K562 (cell line): ENCODE results near the gene SLMAP. TPM values are rescaled to one million over a fixed set of nuclear protein-coding genes. Genes with fewer than 3 reads are reported as not detected.

Experiments used
- BACH1 ChIP-seq: fragments of 200-800 bp; sonication (Bioruptor generic); IDR thresholded peaks from 2 replicates; pipeline ENCODE4 v1.6.1; 2016; ENCODE audit warnings: missing genetic modification characterization, missing compliant biosample characterization
- CBX1 ChIP-seq: sonication (generic); IDR thresholded peaks from 2 replicates; pipeline ENCODE4 v1.6.1; 2016; ENCODE audit warnings: antibody characterized with exemption, low read depth, mild to moderate bottlenecking
- CBX5 ChIP-seq: IDR thresholded peaks from 2 replicates; pipeline ENCODE4 v1.6.1; 2014; ENCODE audit warnings: low read depth, borderline replicate concordance
- FOSL1 ChIP-seq: fragments of 200-800 bp; sonication (Bioruptor generic); conservative IDR thresholded peaks from 2 replicates; pipeline ENCODE4 v1.6.1; 2016; ENCODE audit warnings: missing genetic modification characterization, missing compliant biosample characterization
- ILF3 ChIP-seq: fragments of 450-650 bp; IDR thresholded peaks from 2 replicates; pipeline ENCODE4 v1.6.1; 2018; ENCODE audit warnings: antibody characterized with exemption, mild to moderate bottlenecking, moderate library complexity, borderline replicate concordance
- MYC ChIP-seq, 2 experiments: fragments of 250-450 bp in 1 of 2; sonication (Bioruptor Pico) in 1 of 2; IDR thresholded peaks; 2 replicates each; pipeline versions ENCODE4 v1.5.1 to v1.6.1; 2012 to 2021; ENCODE audit warnings: low read depth in 2 of 2, borderline replicate concordance in 1 of 2, improper control_type of control experiment in 1 of 2, low read length in 1 of 2, mild to moderate bottlenecking in 1 of 2, moderate library complexity in 1 of 2
- NCOR1 ChIP-seq: fragments of 450-650 bp; IDR thresholded peaks from 2 replicates; pipeline ENCODE4 v1.6.1; 2016; ENCODE audit warnings: mild to moderate bottlenecking, moderate library complexity
- PPARD ChIP-seq: fragments of 250-450 bp; sonication (Bioruptor Pico); IDR thresholded peaks from 2 replicates; pipeline ENCODE4 v1.8.0; 2022; ENCODE audit warnings: inconsistent platforms, mild to moderate bottlenecking, moderate library complexity
- RBM34 ChIP-seq: fragments of 200-400 bp; formaldehyde crosslinking; IDR thresholded peaks from 2 replicates; pipeline ENCODE4 v1.6.1; 2018; ENCODE audit warnings: low read length, borderline replicate concordance; ENCODE audit not compliant: insufficient read depth
- SP1 ChIP-seq: sonication (generic); formaldehyde crosslinking; IDR thresholded peaks from 2 replicates; pipeline ENCODE4 v1.8.1; 2022; ENCODE audit warnings: mild to moderate bottlenecking, missing genetic modification reagents
- TEAD4 ChIP-seq, 2 experiments: sonication (generic) in 1 of 2; formaldehyde crosslinking in 1 of 2; IDR thresholded peaks; 2 replicates each; pipeline versions ENCODE4 v1.6.1 to v1.8.0; 2012 to 2022; ENCODE audit warnings: borderline replicate concordance in 1 of 2, inconsistent platforms in 1 of 2, low read length in 1 of 2, mild to moderate bottlenecking in 1 of 2, missing genetic modification reagents in 1 of 2
- TSC22D4 ChIP-seq: fragments of 450-650 bp; IDR thresholded peaks from 2 replicates; pipeline ENCODE4 v1.6.1; 2016; ENCODE audit warnings: missing genetic modification characterization, missing biosample characterization, control low read depth
- XRCC3 ChIP-seq: fragments of 450-650 bp; IDR thresholded peaks from 2 replicates; pipeline ENCODE4 v1.6.1; 2017; ENCODE audit warnings: mild to moderate bottlenecking, moderate library complexity
- ZBTB8A ChIP-seq: fragments of 450-650 bp; IDR thresholded peaks from 2 replicates; pipeline ENCODE4 v1.6.1; 2018; ENCODE audit warnings: mild to moderate bottlenecking, moderate library complexity; ENCODE audit not compliant: partially characterized antibody
- ZC3H4 ChIP-seq: sonication (generic); formaldehyde crosslinking; IDR thresholded peaks from 2 replicates; pipeline ENCODE4 v1.9.0; 2021; ENCODE audit warnings: missing genetic modification reagents, borderline replicate concordance
- ZNF696 ChIP-seq: fragments of 250-450 bp; sonication (Bioruptor Pico); conservative IDR thresholded peaks from 2 replicates; pipeline ENCODE4 v1.4.0; 2020; ENCODE audit warnings: mild to moderate bottlenecking, moderate library complexity
- polyA plus RNA-seq, 8 experiments: library from polyadenylated mRNA; depleted of rRNA in 4 of 8; stranded (reverse) in 5 of 8; unstranded in 3 of 8; fragments of >200 nt; fragmentation: Nextera tagmentation in 2 of 8; fragmentation: Illumina TruSeq in 1 of 8; extraction: Ambion mirVana in 2 of 8; extraction: Trizol in 1 of 8; gene quantifications; 2 replicates each; pipeline versions ENCODE4 v1.2.1 to v1.2.3, GENCODE V29; 2011 to 2014; ENCODE audit warnings: inconsistent platforms in 1 of 8, missing spikeins in 1 of 8
- total RNA-seq, 7 experiments: library from RNA; depleted of rRNA in 6 of 7; stranded (reverse); fragments of >200 nt in 6 of 7; fragmentation: Illumina TruSeq in 2 of 7; extraction: Trizol in 2 of 7; gene quantifications; 2 replicates each; pipeline versions ENCODE4 v1.2.1 to v1.2.3, GENCODE V29; 2011 to 2021; ENCODE audit warnings: low replicate concordance in 1 of 7
- TF ChIP-seq, protein P1 (sequence below): fragments of 200-800 bp; sonication (Bioruptor generic); IDR thresholded peaks from 2 replicates; pipeline ENCODE4 v1.6.1; 2016; ENCODE audit warnings: missing genetic modification characterization, missing compliant biosample characterization
- TF ChIP-seq, protein P2 (sequence below): fragments of 250-450 bp; sonication (Bioruptor Pico); IDR thresholded peaks from 2 replicates; pipeline ENCODE4 v1.5.1; 2021; ENCODE audit warnings: mild to moderate bottlenecking
- TF ChIP-seq, protein P3 (sequence below), 3 experiments: IDR thresholded peaks in 2 of 3; conservative IDR thresholded peaks in 1 of 3; 2 replicates each; pipeline ENCODE4 v1.5.1; 2011 to 2012; ENCODE audit warnings: low read length in 3 of 3, mild to moderate bottlenecking in 3 of 3, control low read depth in 2 of 3, improper control_type of control experiment in 1 of 3, inconsistent platforms in 1 of 3, low read depth in 1 of 3, mixed read lengths in 1 of 3, moderate library complexity in 1 of 3; ENCODE audit not compliant: insufficient read depth in 2 of 3

SLMAP gene
- total and polyA plus RNA-seq, 9 of the 15 experiments (the other 6 are each of a cell fraction or from before 2014, with no cell fraction given), result 12.1 to 50.7 (median 28.3) TPM

DNA sequence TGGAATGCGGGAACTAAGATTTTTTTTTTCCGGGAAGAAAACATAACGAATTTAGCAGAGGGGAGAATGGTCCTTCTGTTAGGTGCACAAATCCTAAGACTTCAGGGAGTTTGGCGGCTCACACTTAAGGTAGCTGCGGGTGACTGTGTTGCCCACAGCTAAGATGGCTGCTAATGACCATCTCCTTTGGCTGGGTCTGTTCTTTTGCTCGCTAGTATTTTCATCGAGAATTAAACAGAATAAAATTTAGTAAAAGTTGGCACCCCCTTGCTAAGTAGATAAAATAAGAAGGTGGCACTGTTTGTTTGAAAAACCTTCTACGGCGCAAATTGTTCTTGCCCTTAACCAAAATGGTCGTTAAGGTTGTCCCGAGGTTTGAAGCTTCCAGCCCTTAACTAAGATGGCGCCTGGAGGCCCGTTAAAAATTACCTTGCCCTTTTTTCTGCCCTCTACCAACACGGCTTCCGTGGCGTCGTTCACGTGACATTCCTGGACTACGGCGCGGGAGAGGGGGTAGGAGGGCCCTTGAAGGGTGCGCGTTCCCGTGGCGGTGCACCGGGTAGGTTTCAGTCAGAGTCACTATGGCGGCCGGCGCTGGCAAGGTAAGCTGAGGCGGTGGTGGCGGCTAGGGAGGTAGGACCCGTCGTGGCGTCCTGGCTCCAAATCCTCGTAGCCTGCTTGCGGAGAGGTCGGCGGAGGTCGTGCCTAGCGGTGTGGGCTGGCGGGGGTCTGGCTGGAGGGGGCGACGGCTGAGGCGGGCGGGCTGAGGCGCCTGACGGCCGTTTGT is at the start of gene SLMAP (continued):
- TF ChIP-seq CBX5, result no peak
- TF ChIP-seq, protein P1, sequence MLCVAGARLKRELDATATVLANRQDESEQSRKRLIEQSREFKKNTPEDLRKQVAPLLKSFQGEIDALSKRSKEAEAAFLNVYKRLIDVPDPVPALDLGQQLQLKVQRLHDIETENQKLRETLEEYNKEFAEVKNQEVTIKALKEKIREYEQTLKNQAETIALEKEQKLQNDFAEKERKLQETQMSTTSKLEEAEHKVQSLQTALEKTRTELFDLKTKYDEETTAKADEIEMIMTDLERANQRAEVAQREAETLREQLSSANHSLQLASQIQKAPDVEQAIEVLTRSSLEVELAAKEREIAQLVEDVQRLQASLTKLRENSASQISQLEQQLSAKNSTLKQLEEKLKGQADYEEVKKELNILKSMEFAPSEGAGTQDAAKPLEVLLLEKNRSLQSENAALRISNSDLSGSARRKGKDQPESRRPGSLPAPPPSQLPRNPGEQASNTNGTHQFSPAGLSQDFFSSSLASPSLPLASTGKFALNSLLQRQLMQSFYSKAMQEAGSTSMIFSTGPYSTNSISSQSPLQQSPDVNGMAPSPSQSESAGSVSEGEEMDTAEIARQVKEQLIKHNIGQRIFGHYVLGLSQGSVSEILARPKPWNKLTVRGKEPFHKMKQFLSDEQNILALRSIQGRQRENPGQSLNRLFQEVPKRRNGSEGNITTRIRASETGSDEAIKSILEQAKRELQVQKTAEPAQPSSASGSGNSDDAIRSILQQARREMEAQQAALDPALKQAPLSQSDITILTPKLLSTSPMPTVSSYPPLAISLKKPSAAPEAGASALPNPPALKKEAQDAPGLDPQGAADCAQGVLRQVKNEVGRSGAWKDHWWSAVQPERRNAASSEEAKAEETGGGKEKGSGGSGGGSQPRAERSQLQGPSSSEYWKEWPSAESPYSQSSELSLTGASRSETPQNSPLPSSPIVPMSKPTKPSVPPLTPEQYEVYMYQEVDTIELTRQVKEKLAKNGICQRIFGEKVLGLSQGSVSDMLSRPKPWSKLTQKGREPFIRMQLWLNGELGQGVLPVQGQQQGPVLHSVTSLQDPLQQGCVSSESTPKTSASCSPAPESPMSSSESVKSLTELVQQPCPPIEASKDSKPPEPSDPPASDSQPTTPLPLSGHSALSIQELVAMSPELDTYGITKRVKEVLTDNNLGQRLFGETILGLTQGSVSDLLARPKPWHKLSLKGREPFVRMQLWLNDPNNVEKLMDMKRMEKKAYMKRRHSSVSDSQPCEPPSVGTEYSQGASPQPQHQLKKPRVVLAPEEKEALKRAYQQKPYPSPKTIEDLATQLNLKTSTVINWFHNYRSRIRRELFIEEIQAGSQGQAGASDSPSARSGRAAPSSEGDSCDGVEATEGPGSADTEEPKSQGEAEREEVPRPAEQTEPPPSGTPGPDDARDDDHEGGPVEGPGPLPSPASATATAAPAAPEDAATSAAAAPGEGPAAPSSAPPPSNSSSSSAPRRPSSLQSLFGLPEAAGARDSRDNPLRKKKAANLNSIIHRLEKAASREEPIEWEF (CRISPR knock-in tag), result 0 out of 2 replicates have a peak, but pooled peaks have one; percentile 27
- TF ChIP-seq NCOR1, result no peak
- TF ChIP-seq TEAD4 (IDR thresholded peaks at IDR 0.05; ENCODE audit: low read length), result peak; percentile 44; the same call in 1 of the 2 replicates
- no peak for TF ChIP-seq TEAD4 (CRISPR knock-in tag; IDR thresholded peaks at IDR 0.05; ENCODE audit: borderline replicate concordance)
- TF ChIP-seq CBX1, result no peak
- no peak for TF ChIP-seq ZC3H4 (CRISPR knock-in tag)
- peak; percentile 56 for TF ChIP-seq SP1 (CRISPR knock-in tag)
- no peak for TF ChIP-seq RBM34
- TF ChIP-seq, protein P2, sequence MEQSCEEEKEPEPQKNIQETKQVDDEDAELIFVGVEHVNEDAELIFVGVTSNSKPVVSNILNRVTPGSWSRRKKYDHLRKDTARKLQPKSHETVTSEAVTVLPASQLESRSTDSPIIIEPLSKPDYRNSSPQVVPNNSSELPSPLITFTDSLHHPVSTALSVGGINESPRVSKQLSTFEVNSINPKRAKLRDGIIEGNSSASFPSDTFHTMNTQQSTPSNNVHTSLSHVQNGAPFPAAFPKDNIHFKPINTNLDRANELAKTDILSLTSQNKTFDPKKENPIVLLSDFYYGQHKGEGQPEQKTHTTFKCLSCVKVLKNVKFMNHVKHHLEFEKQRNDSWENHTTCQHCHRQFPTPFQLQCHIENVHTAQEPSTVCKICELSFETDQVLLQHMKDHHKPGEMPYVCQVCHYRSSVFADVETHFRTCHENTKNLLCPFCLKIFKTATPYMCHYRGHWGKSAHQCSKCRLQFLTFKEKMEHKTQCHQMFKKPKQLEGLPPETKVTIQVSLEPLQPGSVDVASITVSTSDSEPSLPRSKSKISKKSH (CRISPR knock-in tag), result no peak
- TF ChIP-seq FOSL1, result no peak
- TF ChIP-seq TSC22D4, result no peak
- peak; percentile 92 for TF ChIP-seq BACH1
- peak; percentile 65 for TF ChIP-seq MYC (IDR thresholded peaks at IDR 0.05; ENCODE audit: low read depth, low read length)
- no peak for TF ChIP-seq MYC (CRISPR knock-in tag; IDR thresholded peaks at IDR 0.05; ENCODE audit: borderline replicate concordance, low read depth)
- TF ChIP-seq PPARD (CRISPR knock-in tag), result no peak
- TF ChIP-seq, protein P3, sequence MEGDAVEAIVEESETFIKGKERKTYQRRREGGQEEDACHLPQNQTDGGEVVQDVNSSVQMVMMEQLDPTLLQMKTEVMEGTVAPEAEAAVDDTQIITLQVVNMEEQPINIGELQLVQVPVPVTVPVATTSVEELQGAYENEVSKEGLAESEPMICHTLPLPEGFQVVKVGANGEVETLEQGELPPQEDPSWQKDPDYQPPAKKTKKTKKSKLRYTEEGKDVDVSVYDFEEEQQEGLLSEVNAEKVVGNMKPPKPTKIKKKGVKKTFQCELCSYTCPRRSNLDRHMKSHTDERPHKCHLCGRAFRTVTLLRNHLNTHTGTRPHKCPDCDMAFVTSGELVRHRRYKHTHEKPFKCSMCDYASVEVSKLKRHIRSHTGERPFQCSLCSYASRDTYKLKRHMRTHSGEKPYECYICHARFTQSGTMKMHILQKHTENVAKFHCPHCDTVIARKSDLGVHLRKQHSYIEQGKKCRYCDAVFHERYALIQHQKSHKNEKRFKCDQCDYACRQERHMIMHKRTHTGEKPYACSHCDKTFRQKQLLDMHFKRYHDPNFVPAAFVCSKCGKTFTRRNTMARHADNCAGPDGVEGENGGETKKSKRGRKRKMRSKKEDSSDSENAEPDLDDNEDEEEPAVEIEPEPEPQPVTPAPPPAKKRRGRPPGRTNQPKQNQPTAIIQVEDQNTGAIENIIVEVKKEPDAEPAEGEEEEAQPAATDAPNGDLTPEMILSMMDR (IDR thresholded peaks at IDR 0.05 in 2 of 3, conservative IDR thresholded peaks at IDR 0.05 in 1 of 3; ENCODE audit: insufficient read depth in 2 of 3, low read depth in 1 of 3, low read length in 3 of 3), result no peak
- no peak for TF ChIP-seq ZBTB8A
- TF ChIP-seq ZNF696, result no peak
- TF ChIP-seq XRCC3, result no peak
- no peak for TF ChIP-seq ILF3
